NCI-H1436 treated with DMSO at 0.1 percent for 48 hours (cell line): Measurements from ENCODE around the gene SLC9A7.
"Not testable (repeated sequence)": the region's sequence is repeated elsewhere in the genome, so short reads cannot be mapped to it uniquely, and the experiment has no call there.

Experiments used
- DNase-seq: peaks from one replicate; lab custom pipeline; 2025; lab: John Stamatoyannopoulos, UW

Gene SLC9A7

DNA sequence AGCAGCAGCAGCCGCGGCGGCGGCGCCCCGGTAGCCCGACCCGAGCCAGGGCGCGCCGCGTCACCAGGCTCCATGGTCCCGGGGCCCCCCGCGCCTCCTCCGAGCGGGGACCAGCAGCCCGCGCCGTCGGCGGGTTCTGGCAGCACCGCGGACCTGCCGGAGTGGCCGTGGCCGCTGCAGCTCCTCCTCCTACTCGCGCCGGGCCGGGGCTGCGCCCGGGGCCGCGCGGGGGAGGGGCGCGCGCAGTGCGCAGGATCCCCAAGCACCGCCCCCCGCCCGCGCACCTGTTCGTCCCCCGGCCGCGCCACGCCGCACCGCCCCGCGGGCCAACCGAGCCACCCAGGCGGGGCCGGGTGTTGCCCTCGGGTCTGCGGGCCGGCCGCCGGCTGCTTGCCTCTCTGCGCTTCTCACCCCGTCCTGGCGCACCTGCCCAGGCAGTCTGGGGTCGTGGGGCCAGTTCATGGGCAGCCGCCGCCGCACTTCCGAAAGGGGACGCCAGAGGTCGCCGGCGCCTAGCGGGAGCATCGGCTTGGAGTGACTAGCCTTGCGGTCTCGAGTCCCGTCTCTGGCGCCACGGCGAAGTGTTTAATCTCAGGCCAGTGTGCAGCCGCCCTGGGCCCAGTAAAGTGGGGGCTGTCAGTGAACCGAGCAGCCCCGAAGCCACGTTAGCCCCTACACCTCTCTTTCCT, at the start of gene SLC9A7:
TSS of gene SLC9A7 (minus strand) at position 163 of the 689 bp plus-strand sequence. CDS start at position 74, 89 bp downstream.
- peak; percentile 1 for DNase-seq

DNA sequence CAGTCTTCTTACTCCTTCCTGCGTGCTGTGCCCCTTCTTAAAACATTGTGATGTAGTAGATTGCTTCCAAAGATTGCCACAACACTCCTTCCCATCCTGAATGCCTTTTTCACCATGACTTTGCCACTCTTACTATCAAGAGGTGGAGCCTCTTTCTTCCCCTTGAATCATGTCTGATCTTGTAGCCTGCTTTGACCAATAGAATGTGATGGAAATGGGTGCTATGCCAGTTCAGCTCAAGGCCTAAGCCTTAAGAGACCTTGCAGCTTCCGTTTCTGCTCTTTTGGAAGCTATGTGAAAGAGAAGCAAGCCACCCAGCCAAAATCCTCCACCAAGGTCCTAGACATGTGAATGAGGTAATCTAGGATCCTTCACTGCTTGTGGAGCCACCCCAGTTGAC, 46.4 kb upstream of the SLC9A7 start:
- no peak for DNase-seq

DNA sequence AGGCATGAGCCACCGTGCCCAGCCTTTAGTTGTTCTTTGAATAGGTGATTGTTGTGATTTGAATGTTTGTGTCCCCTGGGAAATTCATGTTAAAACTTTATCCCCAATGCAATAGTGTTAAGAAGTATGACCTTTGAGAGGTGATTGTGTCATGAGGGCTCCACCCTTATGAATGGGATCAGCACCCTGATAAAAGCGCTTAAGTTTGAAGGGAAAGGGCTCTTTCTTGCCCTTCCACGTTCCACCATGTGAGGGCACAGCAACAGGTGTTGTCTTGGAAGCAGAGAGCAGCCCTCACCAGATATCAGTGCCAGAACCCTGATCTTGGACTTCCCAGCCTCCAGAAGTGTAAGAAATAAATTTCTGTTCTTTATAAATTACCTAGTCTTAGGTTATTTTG, 44.2 kb upstream of the SLC9A7 start:
- DNase-seq, result no peak

DNA sequence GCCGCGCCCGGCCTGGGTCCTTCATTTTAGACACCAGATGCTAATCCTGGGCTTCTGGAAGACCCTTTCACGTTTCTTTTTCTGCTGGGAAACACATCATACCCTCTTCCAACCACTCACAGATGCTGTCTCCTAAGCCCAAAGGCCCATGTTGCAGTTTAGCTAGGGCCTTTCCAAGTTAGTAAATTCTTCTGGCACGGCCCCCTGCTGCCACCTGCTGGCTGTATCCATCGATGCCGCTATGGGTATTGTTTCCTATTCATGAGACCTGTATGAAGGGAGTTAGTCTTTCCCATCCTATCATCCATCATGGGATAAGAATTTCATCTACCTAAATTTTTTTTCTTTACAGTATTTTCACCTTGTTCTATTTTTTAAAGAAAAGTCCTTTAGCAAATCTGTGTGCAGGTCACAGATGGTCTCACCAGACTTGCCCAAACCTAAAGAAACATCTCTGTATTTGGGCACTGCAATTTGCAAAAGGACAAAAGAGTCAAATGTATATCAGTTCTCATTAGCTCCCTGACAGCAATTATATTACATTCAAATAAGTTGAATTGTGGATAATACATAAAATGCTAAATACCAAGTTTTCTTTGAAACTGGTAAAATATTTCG, 37.8 kb upstream of the SLC9A7 start:
- DNase-seq, result peak; percentile 0

DNA sequence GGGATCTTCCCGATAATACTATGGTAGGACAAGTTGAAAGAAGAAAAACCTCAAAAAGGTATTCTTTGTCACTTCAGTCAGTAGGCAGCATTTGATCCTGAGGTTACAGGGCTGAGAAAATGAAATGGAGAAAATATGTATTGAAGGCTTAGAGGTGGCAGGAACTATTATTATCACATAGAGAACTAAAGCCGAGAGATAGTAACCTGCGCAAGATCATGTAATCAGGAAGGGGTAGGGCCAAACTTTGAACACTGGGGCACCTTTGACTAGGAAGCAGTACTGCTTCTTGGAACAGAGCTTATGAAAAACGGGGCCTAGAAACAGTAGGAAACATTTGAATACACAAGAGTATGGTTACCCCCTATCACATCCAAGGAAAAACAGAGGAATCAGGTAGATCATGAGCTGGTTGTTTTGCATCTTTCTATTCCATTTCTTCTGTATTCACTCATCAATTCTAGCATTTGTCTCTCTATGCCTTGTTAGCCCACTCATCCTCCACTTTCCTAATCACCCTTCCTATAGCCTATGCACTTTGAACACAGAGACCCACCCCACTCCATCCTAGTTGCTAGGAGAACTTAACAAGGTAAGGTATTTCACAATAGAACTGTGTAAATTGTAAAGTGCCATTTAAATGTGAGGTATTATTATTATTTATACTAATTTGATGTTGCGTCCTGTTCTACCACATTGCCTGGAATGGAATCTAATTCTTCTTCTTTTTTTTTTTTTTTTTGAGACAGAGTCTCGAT, 34.6 kb upstream of the SLC9A7 start:
- DNase-seq, result no peak

DNA sequence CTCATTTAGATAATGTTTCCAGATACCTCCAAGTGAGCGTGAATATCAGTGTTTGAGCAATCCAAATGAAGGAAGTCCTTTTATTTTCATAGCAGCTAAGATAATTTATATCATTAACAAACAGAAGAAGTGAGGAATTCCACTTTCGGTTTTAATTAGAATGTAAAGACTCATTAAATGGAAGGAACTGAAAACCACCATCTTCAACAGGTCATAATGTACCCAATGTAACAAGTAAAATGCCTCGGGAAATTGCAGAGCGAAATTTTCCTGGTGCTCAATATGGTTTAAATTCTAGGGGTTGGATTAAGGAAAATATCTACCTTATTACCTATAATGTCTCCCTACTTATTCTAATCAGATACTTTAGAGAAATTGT, 33.9 kb upstream of the SLC9A7 start:
- DNase-seq, result no peak

DNA sequence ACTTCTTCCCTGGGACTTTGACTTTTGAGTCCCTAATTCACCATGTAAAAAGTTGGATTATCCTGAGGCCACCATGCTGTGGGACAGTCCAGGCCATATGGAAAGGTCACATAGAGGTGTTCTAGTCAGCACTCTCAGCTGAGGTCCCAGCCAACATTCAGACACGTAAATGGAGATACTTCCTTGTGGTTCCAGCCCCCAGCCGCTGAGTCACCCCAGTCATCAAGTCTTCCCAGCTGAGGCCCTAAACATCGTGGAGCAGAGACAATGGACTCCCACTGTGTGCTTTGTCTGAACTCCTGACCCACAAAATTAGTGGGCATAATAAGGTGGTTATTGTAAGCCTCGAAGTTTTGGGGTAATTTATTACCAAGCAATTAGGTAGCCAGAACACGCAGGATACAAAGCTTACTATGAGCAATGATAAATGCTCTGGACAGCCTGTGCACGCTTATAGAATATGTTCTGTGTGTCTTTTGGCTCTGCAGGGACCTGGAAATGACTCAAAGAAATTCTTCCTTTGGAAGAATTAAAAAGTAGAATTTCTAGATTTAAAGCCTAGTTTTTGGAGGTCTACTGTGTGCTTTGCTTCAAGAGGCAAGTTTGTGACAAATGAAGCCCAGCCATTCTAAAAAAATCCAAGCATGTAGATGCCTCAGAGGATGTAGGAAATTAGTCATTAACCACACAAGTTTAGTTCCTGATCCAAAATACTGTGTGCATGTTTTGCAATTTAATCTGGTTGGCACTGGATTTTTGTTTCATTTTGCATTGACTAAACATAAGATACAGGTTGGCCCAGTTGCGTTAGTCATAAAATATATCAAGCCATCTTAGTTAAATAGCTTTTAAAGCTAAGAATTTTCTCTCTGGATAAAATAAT, 33.2 kb upstream of the SLC9A7 start:
- no peak for DNase-seq

DNA sequence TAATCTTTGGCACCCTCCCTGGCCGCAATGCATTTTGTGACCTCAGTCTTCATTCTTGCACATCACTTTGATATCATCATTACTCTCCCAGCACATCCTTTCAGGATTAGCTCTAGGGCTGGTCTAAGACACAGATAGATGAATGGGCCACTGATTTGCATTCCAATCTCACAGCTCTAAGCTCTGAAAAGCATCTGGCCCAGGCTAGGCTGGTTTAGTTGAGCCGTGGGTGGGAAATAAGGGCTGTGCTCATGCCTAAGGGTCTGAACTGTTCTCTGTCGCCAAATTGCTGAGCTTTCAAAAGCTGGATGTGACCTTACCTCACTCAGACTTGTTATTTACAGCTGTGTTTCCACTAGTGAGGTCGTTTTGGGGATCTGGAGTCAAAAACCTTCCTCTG, 30.0 kb upstream of the SLC9A7 start:
- DNase-seq, result no peak

DNA sequence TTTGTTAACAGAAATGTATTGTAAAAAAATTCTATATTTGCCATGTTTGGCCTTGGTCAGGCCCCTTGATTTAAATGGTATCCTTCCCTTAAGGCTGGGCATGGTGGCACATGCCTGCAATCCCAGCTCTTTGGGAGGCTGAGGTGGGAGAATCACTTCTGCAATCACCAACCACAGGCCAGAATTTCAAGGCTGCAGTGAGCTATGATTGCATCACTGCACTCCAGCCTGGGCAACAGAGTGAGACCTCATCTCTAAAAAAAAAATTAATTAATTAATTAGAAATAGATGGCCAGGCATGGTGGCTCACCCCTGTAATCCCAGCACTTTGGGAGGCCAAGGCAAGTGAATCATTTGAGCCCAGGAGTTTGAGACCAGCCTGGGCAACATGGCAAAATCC, 25.5 kb upstream of the SLC9A7 start:
- DNase-seq, result not testable (repeated sequence)

DNA sequence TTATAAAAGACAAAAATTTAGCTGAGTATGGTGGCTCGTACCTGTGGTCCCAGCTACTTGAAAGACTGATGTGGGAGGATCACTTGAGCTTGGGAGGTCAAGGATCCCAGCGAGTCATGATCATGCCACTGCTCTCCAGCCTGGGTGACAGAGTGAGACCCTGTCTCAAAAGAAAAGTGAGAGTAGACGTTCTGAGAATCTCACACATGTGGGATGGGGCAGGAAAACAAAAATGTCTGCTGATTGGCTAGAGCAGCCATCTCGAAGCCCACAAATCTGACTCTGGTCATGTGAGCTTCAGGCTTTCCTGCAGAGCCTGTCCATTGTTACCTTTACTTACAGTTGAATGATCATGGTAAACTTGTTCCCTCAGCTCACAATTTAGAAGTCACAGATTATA, 23.1 kb upstream of the SLC9A7 start:
- DNase-seq, result no peak

DNA sequence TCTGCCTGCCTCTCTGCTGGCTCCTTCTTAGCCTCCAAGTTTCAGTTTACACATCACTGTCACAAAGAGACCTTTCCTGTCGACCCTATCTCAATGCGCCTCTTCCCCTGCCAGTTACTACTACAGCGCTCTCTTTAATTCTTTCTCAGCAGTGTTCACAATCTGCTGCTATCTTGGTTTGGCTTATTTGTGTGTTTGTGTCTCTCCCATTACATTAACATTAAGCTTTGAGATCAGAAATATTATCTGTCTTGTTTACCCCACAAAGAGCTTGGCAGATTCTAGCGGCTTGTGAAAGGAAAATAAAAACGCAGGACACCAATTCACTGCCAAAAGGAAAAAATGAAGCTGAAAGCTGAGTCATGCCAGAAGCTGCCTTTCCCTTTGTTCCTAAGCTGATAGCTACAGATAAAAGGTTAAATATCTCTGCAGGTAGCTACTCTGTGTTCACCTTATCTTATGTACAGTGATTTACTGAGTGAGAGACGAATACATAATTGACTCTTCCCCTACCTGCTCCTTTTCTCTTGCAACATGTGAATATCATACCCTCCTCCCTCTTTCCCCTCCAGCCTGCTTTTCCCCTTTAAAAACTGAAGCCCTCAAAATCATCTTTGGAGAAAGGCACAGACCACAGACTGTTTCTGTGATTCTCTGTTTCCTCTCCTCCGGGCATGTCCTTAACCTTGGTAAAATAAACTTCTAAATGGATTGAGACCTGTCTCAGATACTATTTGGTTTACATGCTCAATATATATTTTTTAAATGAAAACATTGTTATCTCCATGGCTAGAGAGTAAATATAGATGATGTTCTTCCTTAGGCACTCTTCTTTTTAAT, 19.3 kb upstream of the SLC9A7 start:
- DNase-seq, result no peak

DNA sequence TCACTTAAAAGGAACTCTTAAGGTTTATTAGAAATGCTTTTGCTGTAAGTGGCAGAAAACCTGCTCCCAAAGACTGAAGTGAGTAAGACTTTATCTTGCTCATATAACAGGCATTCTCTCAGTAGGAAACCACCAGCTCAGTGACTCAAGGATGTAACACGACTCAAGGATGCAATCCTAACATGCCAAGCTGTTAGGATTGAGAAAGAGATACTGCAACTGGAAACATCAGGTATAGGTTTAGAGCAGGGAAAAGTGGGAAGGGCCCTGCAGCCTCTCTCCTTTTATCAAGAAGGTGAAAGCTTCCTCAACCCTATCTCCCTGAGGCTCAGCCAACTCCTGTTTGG, 11.9 kb upstream of the SLC9A7 start:
- no peak for DNase-seq

DNA sequence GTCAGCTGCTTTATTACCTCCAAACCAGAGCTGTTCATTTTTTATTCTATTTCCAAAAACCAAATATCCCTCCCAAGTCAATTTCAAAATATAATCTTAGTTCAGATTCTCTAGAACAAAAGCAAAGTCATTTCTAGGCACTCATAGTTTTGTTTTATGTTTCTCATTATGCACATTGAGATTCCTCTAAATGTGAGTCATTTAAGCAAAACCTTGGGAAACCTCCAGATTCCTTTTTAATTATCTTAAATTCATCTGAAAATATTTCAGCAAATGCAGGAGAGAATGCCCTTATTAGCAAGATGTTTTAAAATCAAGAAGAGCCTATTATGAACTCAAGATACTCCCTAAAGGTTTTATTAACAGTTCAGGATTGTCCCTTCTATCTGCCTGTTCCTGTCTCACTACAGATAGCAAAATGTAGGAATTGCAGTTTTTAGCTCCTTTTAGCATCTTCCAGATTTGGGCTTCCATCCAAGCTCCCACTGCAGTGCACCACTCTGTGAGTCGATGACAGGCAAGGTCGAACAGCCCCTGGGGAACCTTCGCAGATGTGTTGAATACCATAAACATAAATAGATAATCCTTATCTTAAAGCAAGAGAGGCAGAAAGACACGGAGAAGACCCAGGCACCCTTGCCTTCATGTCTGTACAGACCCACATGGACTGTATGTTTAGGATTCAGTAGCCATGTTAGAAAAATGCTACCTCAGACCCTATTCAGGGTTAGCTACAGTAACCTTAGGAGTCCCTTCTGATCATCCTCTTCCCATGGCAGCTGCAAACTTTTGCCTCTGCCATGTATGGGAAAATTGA, 11.3 kb upstream of the SLC9A7 start:
- DNase-seq, result no peak

DNA sequence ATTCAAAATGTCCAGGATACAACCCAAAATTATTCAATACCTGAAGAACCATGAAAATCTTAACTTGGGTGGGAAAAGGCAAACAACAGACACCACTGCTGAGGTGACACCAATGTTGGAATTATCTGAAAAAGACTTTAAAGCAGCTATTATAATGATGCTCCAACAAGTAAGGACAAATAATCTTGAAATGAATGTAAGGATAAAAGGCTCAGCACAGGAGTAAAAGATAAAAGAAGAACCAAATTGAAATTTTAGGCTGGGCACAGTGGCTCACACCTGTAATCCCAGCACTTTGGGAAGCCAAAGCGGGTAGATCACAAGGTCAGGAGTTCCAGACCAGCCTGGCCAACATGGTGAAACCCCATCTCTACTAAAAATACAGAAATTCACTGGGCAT, 4.0 kb upstream of the SLC9A7 start:
- DNase-seq, result no peak

DNA sequence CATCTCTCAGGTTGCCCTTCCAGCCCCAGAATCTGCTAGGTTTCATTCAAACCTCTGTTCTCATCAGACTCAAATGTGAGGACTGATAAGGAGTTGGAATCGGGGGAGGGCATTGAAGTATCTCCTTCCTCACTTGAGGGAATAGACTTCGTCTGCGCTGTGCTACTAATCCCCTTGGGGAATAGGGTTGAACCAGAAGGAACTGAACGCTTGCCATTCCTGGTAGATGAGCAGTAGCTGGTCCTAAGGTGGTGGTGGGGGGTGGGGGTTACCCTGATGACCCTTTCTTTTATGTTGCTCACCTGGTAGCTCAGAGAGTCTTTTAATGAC, 692 bp upstream of the SLC9A7 start:
- DNase-seq, result no peak

DNA sequence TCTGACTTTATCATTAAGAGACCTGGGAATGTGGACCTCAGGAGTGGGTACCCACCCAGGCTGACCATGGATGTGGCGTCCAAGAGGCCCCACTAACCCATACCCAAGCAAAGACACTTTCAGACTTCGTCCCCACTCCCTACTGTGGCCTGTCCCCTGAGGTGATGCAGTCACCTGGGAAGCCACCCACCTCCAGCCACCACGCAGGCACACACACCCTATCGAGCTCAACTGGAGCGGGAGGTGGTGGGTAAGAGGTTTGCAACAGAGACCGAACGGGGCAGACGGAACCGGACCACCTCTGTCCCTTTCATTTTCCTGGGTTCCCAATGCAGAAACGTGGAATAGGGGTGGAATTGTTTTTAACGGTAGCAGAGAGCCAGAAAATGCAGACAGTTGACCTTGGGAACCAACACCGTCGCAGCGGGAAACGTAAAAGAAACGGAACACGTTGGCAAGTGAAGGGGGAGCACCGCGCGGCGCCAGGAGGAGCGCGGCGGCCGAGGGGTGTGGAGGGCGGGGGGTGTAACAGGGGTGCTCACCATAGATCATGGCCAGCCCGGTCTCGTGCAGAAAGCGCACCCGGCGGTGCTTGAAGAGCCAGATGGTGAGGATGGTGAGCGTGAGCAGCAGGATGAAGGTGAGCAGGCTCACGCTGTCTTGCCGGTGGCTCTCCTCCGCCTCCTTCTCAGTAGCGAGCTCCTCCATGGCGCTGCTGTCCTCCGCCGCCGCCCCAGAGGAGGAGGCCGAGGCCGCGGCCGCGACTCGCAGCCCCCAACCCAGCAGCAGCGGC, 559 bp downstream of the SLC9A7 start:
- no peak for DNase-seq

DNA sequence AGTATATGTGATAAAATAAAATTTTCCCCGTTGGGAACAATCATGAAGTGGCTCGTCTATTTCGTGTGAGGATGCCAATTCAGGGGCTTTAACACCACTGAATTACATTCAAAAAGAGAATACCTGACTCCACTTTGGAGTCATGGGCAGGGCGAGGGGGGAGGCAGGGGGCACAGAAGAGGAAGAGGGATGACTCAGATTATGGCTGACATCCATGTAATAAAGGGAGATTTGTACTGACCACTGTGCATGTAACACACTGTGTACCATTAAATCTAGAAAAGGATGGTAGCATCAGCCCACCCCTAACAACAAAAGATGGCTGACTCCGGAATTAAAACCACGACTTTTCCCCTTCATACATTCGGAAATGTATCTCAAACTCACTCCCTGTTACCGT, 1.3 kb downstream of the SLC9A7 start:
- DNase-seq, result no peak

DNA sequence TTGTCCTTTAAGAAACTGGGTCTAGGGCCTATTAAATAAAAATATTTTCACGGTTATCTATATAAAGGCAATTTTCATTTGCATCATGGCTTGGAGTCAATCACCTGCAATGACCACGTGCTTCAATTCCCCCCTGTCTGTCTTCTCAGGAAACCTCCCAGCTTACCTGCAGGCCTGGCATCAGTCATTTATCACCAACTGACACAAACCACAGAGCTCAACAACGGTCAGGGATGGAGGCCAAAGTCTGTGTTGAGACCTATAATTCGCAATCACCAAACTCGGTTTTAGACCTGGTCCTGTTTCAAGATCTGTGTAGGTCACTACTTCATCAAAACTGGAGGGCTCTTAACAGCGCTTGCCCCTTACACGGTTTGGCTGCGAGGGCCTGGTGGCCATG, 1.9 kb downstream of the SLC9A7 start:
- no peak for DNase-seq

DNA sequence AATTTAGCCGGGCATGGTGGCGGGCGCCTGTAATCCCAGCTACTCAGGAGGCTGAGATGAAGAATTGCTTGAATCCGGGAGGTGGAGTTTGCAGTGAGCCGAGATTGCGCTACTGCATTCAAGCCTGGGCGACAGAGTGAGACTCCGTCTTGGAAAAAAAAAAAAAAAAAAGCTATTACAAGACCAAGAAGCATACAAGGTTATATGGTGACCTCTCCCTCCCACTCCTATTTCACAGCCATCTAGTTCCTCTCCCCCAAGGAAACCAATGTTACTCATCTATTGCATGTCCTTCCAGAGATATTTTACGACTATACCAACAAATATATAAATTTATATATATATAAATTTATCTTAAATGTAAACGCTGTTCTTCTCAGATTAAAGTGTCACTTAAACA, 3.2 kb downstream of the SLC9A7 start:
- no peak for DNase-seq

DNA sequence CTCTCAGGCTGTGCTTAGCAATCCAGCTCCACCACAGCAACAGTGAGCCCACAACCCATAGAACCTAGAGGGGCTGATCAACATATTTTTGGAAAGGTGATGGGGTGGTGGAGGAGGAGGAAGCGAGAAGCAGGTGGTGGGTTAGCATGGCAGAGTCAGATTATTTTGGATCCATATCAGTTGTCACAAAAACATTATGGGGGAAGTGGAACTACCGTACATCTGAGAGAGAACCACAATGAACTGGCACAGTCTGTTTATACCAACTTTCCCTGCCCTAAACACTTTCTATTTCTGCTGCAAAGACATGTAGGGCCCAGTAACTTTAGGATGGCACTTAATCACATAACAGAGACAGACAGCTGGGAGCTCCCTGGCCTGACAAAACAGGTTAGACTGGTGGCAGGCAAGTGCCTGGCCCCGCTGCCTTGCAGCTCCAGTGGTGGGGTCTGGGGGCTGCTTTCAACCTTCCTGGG, 4.3 kb downstream of the SLC9A7 start:
- DNase-seq, result no peak
